Measurements from ENCODE around the gene KIAA1755.

The KIAA1755 gene

GRCh38 chr20:38217791-38218565, 42.6 kb downstream of the KIAA1755 start:
- no peaks in the 10 kb centered on the region for H3K27me3 ChIP-seq (ENCODE audit: insufficient read depth, insufficient read length)
- peak; percentile 27 for DNase-seq (ENCODE audit: low read depth, low spot score)
- H3K36me3 ChIP-seq (ENCODE audit: insufficient read depth, insufficient read length, low read length): no peaks in the 10 kb centered on the region
- no peak overlapping the region for H3K9ac ChIP-seq (ENCODE audit: insufficient read length, low read depth)
- TF ChIP-seq SUZ12 (IDR thresholded peaks at IDR 0.05; ENCODE audit: extremely low read depth, insufficient read depth, insufficient read length) (no peak), YY1 (IDR thresholded peaks at IDR 0.05; ENCODE audit: insufficient read depth, insufficient read length) (no peak), ZNF274 (IDR thresholded peaks at IDR 0.05; ENCODE audit: low read depth, low read length) (no peak)
- H3K4me3 ChIP-seq (ENCODE audit: insufficient read length, low read depth): no peak overlapping the region
- H3K9me3 ChIP-seq (ENCODE audit: insufficient read depth, low read length): no peaks in the 10 kb centered on the region
- peaks cover 14% of the 10 kb centered on the region for H3K4me1 ChIP-seq (ENCODE audit: insufficient read depth, insufficient read length)

DNA sequence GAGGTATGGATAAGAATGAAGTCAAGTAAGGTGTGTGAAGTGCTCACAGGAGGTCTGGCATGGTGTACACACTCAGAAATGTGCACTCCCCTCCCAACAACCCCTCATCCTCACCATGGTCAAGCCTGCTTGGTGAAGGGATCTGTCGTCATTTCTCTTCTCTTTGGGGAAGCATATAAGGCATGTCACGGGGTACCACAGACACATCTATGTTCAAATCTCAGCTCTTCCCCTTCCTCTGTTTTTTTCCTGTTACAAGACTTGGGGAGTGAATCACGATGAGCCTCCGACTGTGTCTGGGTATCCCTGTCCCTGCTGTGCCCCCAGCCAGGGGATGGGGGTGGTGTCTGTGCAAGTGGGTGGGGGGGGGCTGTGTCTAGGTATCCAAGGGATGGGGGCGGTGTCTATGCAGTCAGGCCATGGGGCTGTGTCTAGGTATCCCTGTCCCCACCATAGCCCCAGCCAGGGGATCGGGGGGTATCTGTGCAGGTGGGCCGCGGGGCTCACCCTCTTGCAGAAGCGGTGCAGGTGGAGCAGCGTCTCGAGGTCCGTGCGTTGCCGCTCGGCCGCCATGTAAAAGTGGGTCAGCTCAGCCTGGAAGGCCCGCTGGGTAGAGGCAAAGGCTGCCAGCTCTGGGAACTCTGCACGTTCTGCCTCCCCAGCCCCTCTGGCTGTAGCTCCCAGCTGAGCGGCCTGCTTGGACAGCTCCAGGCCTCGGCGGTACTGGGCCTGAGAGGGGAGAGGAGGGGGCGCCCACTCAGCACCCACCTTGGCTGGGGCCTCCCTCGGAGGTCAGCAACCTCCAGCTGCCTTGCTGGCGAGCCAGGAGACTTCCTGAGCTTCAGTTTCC, 43.6 kb downstream of the KIAA1755 start:
- no peak for TF ChIP-seq SUZ12 (IDR thresholded peaks at IDR 0.05; ENCODE audit: extremely low read depth, insufficient read depth, insufficient read length)
- TF ChIP-seq ZNF274 (IDR thresholded peaks at IDR 0.05; ENCODE audit: low read depth, low read length): no peak
- TF ChIP-seq YY1 (IDR thresholded peaks at IDR 0.05; ENCODE audit: insufficient read depth, insufficient read length): no peak
- no peak for DNase-seq (ENCODE audit: low read depth, low spot score)
- Histone ChIP-seq H3K4me1 (ENCODE audit: insufficient read depth, insufficient read length) (peaks cover 14% of the 10 kb centered on the region), H3K4me3 (ENCODE audit: insufficient read length, low read depth) (no peak overlapping the region), H3K9me3 (ENCODE audit: insufficient read depth, low read length) (no peaks in the 10 kb centered on the region), H3K36me3 (ENCODE audit: insufficient read depth, insufficient read length, low read length) (no peaks in the 10 kb centered on the region), H3K27me3 (ENCODE audit: insufficient read depth, insufficient read length) (no peaks in the 10 kb centered on the region), H3K9ac (ENCODE audit: insufficient read length, low read depth) (peak overlapping the region; percentile 22)

GRCh38 chr20:38216201-38216600, 44.3 kb downstream of the KIAA1755 start:
- Histone ChIP-seq H3K9ac (ENCODE audit: insufficient read length, low read depth) (no peak overlapping the region), H3K4me3 (ENCODE audit: insufficient read length, low read depth) (no peak overlapping the region)

DNA sequence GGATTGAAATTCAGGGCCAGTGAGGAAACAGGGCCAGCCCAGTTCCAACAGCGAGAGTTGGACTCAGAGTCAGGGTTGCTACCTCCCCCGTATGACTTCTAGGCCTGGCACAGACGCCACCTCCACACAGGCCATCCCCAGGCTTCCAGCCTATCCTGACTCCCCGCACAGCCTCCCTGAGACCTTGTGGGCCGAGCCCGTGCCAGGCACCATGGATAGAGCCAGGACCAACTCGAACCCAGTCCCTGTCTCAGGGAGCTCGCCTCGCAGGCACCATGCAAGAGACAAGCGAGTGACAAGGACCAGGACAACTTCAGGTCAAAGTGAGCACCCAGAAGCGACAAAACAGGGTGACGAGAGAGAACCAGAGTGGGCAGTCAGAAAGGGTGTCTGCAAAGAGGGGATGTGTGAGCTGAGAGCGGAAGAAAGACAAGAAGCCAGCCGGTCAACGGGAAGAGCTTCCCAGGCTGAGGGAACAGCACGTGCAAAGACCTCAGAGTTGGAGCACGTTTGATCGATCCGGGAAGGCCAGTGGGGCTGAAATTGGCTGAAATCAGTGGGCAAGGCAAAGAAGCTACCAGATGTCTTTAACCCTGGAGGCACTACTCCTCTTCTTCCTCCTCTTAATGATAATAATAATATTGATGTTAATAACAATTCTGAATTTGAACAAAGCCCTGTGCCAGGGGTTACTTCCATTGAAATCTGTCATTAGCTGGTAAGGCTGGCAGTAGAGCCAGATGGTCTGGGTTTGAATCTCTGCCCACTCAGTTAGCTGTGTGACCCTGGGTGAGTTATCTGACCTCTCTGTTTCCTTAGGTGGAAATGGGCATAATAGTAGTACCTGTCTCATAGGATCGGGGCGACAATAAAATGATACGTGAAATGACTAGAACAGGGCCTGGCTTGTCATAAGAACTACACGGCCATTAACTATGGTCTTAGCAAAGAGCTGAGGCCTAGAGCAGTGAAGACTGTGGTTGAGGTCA, 45.0 kb downstream of the KIAA1755 start:
- no peak for TF ChIP-seq ZNF274 (IDR thresholded peaks at IDR 0.05; ENCODE audit: low read depth, low read length)
- TF ChIP-seq SUZ12 (IDR thresholded peaks at IDR 0.05; ENCODE audit: extremely low read depth, insufficient read depth, insufficient read length): no peak
- no peak for TF ChIP-seq YY1 (IDR thresholded peaks at IDR 0.05; ENCODE audit: insufficient read depth, insufficient read length)

More at GRCh38 chr20:38216201-38216600, 44.3 kb downstream of the KIAA1755 start:
- no peak for DNase-seq (ENCODE audit: low read depth, low spot score)
- no peaks in the 10 kb centered on the region for H3K27me3 ChIP-seq (ENCODE audit: insufficient read depth, insufficient read length)
- TF ChIP-seq YY1 (IDR thresholded peaks at IDR 0.05; ENCODE audit: insufficient read depth, insufficient read length) (no peak), SUZ12 (IDR thresholded peaks at IDR 0.05; ENCODE audit: extremely low read depth, insufficient read depth, insufficient read length) (no peak), ZNF274 (IDR thresholded peaks at IDR 0.05; ENCODE audit: low read depth, low read length) (no peak)
- no peaks in the 10 kb centered on the region for H3K36me3 ChIP-seq (ENCODE audit: insufficient read depth, insufficient read length, low read length)
- peaks cover 14% of the 10 kb centered on the region for H3K4me1 ChIP-seq (ENCODE audit: insufficient read depth, insufficient read length)
- no peaks in the 10 kb centered on the region for H3K9me3 ChIP-seq (ENCODE audit: insufficient read depth, low read length)

GRCh38 chr20:38214256-38215193, 46.0 kb downstream of the KIAA1755 start:
- no peak for DNase-seq (ENCODE audit: low read depth, low spot score)
- TF ChIP-seq ZNF274 (IDR thresholded peaks at IDR 0.05; ENCODE audit: low read depth, low read length) (no peak), YY1 (IDR thresholded peaks at IDR 0.05; ENCODE audit: insufficient read depth, insufficient read length) (no peak), SUZ12 (IDR thresholded peaks at IDR 0.05; ENCODE audit: extremely low read depth, insufficient read depth, insufficient read length) (no peak)
- no peaks in the 10 kb centered on the region for H3K9me3 ChIP-seq (ENCODE audit: insufficient read depth, low read length)
- H3K4me1 ChIP-seq (ENCODE audit: insufficient read depth, insufficient read length): peaks cover 11% of the 10 kb centered on the region
- H3K4me3 ChIP-seq (ENCODE audit: insufficient read length, low read depth): no peak overlapping the region
- H3K36me3 ChIP-seq (ENCODE audit: insufficient read depth, insufficient read length, low read length): no peaks in the 10 kb centered on the region
- H3K9ac ChIP-seq (ENCODE audit: insufficient read length, low read depth): no peak overlapping the region
- H3K27me3 ChIP-seq (ENCODE audit: insufficient read depth, insufficient read length): no peaks in the 10 kb centered on the region

More for the DNA sequence above, 45.0 kb downstream of the KIAA1755 start:
- no peak for DNase-seq (ENCODE audit: low read depth, low spot score)
- Histone ChIP-seq H3K9me3 (ENCODE audit: insufficient read depth, low read length) (no peaks in the 10 kb centered on the region), H3K36me3 (ENCODE audit: insufficient read depth, insufficient read length, low read length) (no peaks in the 10 kb centered on the region), H3K4me3 (ENCODE audit: insufficient read length, low read depth) (no peak overlapping the region), H3K9ac (ENCODE audit: insufficient read length, low read depth) (no peak overlapping the region), H3K27me3 (ENCODE audit: insufficient read depth, insufficient read length) (no peaks in the 10 kb centered on the region), H3K4me1 (ENCODE audit: insufficient read depth, insufficient read length) (peaks cover 14% of the 10 kb centered on the region)

- no peaks in the 10 kb centered on the region for H3K9me3 ChIP-seq (ENCODE audit: insufficient read depth, low read length)
Observed at GRCh38 chr20:38213607-38213940, 47.0 kb downstream of the KIAA1755 start.

More at GRCh38 chr20:38213607-38213940, 47.0 kb downstream of the KIAA1755 start:
- H3K36me3 ChIP-seq (ENCODE audit: insufficient read depth, insufficient read length, low read length): no peaks in the 10 kb centered on the region
- no peak for TF ChIP-seq YY1 (IDR thresholded peaks at IDR 0.05; ENCODE audit: insufficient read depth, insufficient read length)
- no peak for TF ChIP-seq SUZ12 (IDR thresholded peaks at IDR 0.05; ENCODE audit: extremely low read depth, insufficient read depth, insufficient read length)
- no peak for TF ChIP-seq ZNF274 (IDR thresholded peaks at IDR 0.05; ENCODE audit: low read depth, low read length)
- no peaks in the 10 kb centered on the region for H3K27me3 ChIP-seq (ENCODE audit: insufficient read depth, insufficient read length)
- H3K4me1 ChIP-seq (ENCODE audit: insufficient read depth, insufficient read length): peaks cover 11% of the 10 kb centered on the region
- no peak overlapping the region for H3K9ac ChIP-seq (ENCODE audit: insufficient read length, low read depth)
- DNase-seq (ENCODE audit: low read depth, low spot score): no peak
- H3K4me3 ChIP-seq (ENCODE audit: insufficient read length, low read depth): no peak overlapping the region

All from NT2/D1 (cell line).